ENCODE measurements around the gene SLC16A3.

SLC16A3 gene

GRCh38 chr17:82269138-82269881 lies 40.5 kb downstream of the SLC16A3 start:
- no peak for DNase-seq (ENCODE audit: low read depth)

- DNase-seq (ENCODE audit: low read depth) = no peak
Observed at GRCh38 chr17:82269882-82270500, 41.1 kb downstream of the SLC16A3 start.

DNA sequence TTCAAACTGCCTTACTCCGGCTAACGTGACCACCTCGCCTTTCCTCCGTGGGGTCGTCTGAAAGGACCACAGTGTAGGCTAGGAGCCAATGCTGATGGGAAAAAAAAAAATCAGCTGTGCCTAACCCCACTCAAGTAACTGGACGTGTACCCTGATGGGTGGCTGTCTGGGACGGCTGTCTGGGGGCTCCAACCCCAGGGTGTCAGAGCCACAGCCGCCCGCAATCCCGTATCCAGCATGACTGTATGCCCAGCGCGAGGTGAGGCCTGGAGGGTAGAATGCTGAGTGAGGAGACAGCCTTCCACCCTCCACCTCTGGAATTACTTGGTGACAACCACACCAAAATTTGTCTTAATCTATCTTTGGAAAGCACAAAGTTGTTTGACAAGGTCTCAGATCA lies 41.8 kb downstream of the SLC16A3 start:
- no peak for DNase-seq (ENCODE audit: low read depth)

GRCh38 chr17:82271401-82271800 lies 42.6 kb downstream of the SLC16A3 start:
- DNase-seq (ENCODE audit: low read depth) = no peak

DNA sequence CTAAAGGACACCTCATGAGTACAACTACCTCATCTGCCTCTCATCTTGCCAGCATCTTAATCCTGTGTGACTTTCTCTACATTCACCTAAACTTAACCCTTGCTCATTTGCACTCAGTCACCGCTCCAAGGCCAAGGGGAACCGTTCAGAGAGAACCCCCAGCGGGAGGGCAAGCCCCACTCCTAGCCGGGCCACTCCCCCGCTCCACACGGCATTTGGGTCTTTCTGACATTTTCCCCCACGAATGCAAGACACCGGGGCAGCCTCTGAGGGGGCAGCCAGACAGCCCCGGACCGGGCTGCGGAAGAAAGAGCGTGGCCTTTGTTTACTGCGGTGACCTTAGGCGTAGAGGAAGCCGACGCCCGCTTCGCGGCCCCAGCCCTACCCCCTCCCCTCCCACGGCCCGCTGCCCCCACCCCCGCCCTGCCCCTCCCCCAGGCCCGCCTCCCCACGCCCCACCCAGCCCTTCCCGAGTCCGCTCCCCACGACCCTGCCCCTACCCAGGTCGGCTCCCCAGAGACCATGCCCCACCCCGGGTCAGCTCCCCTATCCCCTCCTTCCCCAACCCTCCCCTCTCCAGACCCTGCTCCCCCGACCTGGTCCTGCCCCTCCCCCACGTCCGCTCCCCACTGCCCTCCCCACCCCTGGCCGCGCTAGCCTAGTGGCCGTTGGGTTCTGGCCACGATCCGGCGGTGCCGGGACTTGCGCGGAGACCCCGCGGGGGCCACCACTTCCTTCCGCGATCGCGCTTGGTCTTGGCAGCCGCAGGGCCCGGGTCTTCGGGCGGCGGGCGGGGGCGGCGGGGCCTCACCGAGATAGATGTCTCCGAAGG lies 43.9 kb downstream of the SLC16A3 start:
- DNase-seq (ENCODE audit: low read depth) = no peak

DNA sequence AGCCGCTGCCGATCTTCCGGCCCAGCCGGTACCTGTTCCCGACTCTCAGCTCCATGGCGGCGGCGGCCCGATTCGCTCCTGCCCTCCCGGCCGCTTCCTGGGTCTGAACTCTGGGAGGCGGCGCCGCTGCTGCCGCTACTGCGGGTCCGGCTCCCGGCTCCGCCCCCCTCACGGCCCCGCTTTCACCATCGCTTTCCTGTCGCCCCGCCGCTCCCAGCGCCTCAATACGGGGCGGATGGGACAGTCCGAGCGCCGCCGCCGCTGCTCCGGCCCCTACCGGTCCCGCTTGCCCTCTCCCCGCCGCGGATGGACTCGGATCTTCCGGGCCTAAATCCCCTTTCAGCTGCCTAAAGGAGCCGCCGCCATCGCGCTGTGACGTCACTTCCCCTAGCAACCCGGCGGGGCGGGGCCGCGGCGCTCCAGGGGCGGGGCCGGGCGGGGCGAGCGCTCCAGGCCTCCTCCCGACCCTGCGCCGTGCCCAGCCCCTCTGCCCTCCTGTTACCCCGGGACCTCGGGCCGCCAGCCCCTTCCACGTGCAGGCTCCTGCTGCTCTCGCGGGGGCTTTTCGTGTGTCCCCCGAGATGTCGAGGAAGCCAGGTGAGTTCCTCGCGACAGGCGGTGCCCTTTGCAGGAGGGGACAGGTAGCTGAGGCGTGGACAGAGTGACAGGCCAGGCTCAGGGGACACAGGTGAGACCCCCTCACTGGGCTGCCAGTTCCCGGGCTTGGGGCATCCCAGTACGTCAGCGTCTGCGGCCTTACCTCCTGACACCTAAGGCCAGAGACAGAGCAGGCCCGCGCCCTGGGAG lies 44.7 kb downstream of the SLC16A3 start, which contains the start of gene CSNK1D:
CSNK1D (minus strand) TSS at position 374 of the 807 bp plus-strand sequence; CDS start at position 55, 319 bp downstream.
- DNase-seq (ENCODE audit: low read depth) = peak; percentile 67

- no peak for DNase-seq (ENCODE audit: low read depth)
Observed at GRCh38 chr17:82274134-82275020, 45.5 kb downstream of the SLC16A3 start.

GRCh38 chr17:82275326-82275725 lies 46.5 kb downstream of the SLC16A3 start:
- no peak for DNase-seq (ENCODE audit: low read depth)

GRCh38 chr17:82276938-82277337 lies 48.1 kb downstream of the SLC16A3 start:
- DNase-seq (ENCODE audit: low read depth) = no peak

- no peak for DNase-seq (ENCODE audit: low read depth)
Observed at GRCh38 chr17:82277851-82278250, 49.0 kb downstream of the SLC16A3 start.

- DNase-seq (ENCODE audit: low read depth) = no peak
Observed at GRCh38 chr17:82278308-82278707, 49.5 kb downstream of the SLC16A3 start.

DNA sequence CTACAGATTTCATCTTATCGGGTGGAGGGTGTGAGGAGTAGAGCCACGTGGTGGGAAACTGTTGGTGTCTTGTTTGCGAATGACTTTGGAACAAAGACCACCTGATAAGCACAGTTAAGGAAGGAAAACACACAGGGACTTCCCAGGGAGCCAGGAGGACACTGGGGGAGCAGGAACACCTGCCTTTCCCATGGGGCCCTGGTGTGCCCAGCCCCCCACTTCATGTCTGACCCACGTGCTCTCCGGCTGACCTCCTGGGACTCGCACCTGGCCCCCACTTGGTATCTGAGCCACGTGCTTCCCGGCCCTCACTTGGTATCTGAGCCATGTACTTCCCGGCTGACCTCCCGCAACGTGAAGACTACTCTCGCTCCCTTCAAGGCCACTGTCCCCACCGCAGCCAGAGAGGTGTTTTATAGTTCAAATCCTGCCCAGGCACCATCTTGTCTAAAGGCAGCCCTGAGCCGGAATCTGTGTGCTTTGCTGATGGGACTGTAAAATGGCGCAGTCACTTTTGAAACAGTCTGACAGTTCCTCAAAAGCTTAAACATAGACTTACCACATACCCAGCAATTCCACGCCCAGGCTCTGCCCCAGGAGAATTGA lies 50.0 kb downstream of the SLC16A3 start:
- DNase-seq (ENCODE audit: low read depth) = no peak

GRCh38 chr17:82280537-82280936 lies 51.7 kb downstream of the SLC16A3 start:
- DNase-seq (ENCODE audit: low read depth) = no peak

GRCh38 chr17:82281076-82281475 lies 52.2 kb downstream of the SLC16A3 start:
- DNase-seq (ENCODE audit: low read depth) = no peak

DNA sequence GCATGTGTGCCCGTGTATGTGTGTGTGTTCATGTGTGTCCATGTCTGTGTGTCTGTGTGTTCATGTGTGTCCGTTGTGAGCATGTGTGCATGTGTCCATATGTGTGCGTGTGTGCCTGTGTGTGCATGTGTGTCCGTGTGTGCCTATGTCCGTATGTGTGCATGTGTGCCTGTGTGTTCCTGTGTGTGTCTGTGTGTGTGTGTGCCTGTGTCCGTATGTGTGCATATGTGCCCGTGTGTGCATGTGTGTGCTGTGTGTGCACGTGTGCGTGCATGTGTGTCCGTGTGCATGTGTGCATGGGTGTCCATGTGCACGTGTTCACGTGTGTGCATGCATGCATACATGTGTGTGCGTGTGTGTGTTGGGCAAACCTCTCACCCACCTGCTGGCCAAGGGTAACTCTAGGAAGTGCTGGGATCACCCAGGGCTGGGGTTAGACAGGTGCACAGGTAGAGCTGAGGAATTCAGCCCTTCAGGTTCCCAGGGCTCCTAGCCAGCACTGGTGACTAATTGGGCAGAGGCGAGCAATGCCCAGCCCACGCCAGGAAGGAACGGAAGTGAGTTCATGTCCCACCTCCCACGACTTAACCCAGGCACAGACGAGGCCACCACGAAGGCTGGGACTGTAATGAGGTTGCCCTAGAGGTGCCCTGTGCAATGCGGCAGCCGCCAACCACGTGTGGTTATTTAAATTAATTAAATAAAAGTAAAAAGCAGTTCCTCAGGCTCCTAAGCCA lies 52.8 kb downstream of the SLC16A3 start:
- DNase-seq (ENCODE audit: low read depth) = no peak

DNA sequence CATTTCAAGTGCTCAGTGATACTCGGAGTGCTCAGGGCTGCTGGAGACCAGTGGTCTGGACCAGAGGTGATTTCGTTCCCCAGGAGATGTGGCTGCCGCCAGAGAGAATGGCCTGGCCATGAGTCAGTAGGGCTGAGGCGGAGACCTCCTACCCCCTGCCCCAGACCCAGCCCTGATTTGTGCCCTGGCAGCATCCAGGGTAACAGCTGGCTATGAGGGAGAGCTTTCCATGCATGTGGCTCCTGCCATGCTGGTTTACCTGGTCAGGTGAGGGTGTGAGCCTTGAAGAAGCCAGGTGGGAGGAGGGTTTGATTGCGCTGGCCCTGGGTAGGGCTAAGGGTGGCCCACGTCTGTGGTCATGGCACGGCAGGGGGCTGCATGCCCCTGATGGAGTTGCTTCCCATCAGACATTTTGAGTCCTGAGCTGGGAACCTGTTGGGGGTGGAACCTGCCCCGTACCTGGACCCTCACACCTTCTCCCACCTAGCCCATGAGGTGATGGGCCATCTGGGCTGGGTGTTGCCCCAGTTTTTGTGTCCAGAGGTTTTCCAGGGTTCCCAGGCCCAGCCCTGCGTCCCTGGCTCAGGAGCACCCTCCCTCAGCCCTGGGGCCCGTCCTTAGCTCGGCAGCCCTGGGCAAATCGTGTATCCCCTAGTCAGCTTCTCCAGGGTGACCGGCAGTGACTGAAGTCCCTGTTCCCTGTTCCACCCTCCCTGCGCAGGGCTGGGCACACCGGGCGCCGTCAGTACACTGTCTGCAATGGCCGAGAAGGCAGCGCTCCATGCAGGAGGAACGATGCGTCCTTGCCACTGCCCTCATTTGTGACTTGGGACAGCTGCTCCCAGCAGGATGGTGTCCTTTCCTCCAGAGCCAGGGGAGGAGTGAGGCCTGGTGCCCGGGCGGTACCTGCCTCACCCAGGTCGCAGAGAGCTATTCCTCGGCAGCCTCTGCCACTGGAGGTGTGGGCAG lies 53.7 kb downstream of the SLC16A3 start:
- DNase-seq (ENCODE audit: low read depth) = no peak

- DNase-seq (ENCODE audit: low read depth) = no peak
Observed at GRCh38 chr17:82283208-82283749, 54.4 kb downstream of the SLC16A3 start.

GRCh38 chr17:82285141-82285540 lies 56.3 kb downstream of the SLC16A3 start:
- DNase-seq (ENCODE audit: low read depth) = no peak

Data from GM04504 (cell line).